Heart right ventricle (tissue), 16 donors: ENCODE results near the gene PLK5. TPM values are rescaled to one million over a fixed set of nuclear protein-coding genes. Genes with fewer than 3 reads are reported as not detected.

Experiments
- ATAC-seq, 8 donors: fragments of 200-7000 bp; cut with Tn5 transposase; one replicate each; pipeline ENCODE4 v1.9.1; 2020; ENCODE audit warnings: mild to moderate bottlenecking in 8 of 8, moderate library complexity in 8 of 8, moderate number of reproducible peaks in 1 of 8
- DNase-seq, 2 donors: peaks; one replicate each; pipeline ENCODE4 v3.0.0-alpha.2; 2020
- H3K27ac ChIP-seq, 10 donors: fragments of 200-600 bp; sonication (generic) in 2 of 10; one replicate each; pipeline versions ENCODE4 v1.5.0 to v1.8.0; 2020 to 2022; ENCODE audit warnings: mild to moderate bottlenecking in 3 of 10
- H3K27me3 ChIP-seq, 7 donors: fragments of 200-600 bp; one replicate each; pipeline ENCODE4 v1.8.0; 2021 to 2022; ENCODE audit warnings: mild to moderate bottlenecking in 2 of 7
- H3K36me3 ChIP-seq, 9 donors: fragments of 200-600 bp; sonication (generic) in 1 of 9; one replicate each; pipeline versions ENCODE4 v1.5.0 to v1.8.0; 2020 to 2022; ENCODE audit warnings: mild to moderate bottlenecking in 2 of 9
- H3K4me1 ChIP-seq, 9 donors: fragments of 200-600 bp; sonication (generic) in 1 of 9; one replicate each; pipeline versions ENCODE4 v1.5.0 to v1.8.0; 2020 to 2022; ENCODE audit warnings: mild to moderate bottlenecking in 4 of 9
- H3K4me3 ChIP-seq, 10 donors: fragments of 200-600 bp; sonication (generic) in 2 of 10; one replicate each; pipeline versions ENCODE4 v1.5.0 to v1.8.0; 2020 to 2022; ENCODE audit warnings: mild to moderate bottlenecking in 7 of 10, moderate library complexity in 2 of 10
- H3K9me3 ChIP-seq, 11 donors: fragments of 200-600 bp in 10 of 11; sonication (generic) in 2 of 11; one replicate each; pipeline versions ENCODE4 v1.5.0 to v1.8.0; 2013 to 2022; ENCODE audit warnings: mild to moderate bottlenecking in 2 of 11, control low read depth in 1 of 11, moderate library complexity in 1 of 11
- WGBS, 2 donors: extraction: QIAGEN DNeasy Blood & Tissue Kit; methylation state at CpG; one replicate each; pipeline ENCODE4 v1.1.7; 2013; ENCODE audit warnings: inconsistent platforms in 1 of 2; 5-methylcytosine and 5-hydroxymethylcytosine counted together
- intact Hi-C, 10 donors: fragments of 100-400 bp; cut with DNase I; formaldehyde crosslinking; loops; one replicate each; pipeline versions ENCODE4 v1.11.1 to v1.14.2; 2022
- polyA plus RNA-seq, 2 donors: library from polyadenylated mRNA; stranded (reverse); fragments of 200-250 nt; gene quantifications; one replicate each; pipeline ENCODE4 v1.2.3, GENCODE V29; 2013
- total RNA-seq, 10 donors: library from RNA; stranded (reverse); fragmentation: NEBNext Ultra II Directional in 3 of 10; extraction: Animal tissue kit (Norgen Biotek cat#: 25700) in 3 of 10; gene quantifications; one replicate each; pipeline versions ENCODE4 v1.2.1 to v1.2.4, GENCODE V29; 2021 to 2023
- TF ChIP-seq, protein P1 (sequence below), 9 donors: fragments of 200-600 bp; sonication (generic) in 2 of 9; IDR thresholded peaks; one replicate each; pipeline versions ENCODE4 v1.5.0 to v1.8.0; 2021 to 2022; ENCODE audit warnings: antibody characterized with exemption in 9 of 9, mild to moderate bottlenecking in 5 of 9, moderate library complexity in 1 of 9
- donor health status: Arrhythmogenic right ventricular cardiomyopathy.
- donor health status: ischemic (EF 13 %, LVEDD 7.1; RV severe dilation, severe dysfunction).
- donor health status: healthy with polysubstance abuse.
- donor health status: DM: no; HTN: yes; CAD: no.
- donor health status: DM: no; HTN: no; CAD: no.
- donor health status: ischemic (EF 25% LVEDD 6.9; RV normal size, moderate dysfunction).
- donor health status: ischemic (EF 25% LVEDD 5.7; RV mildly dilated, moderate dysfunction).
- donor health status: healthy.
- donor health status: DM: yes; HTN: yes; CAD: no.
- donor health status: Ischemic cardiomyopathy.
- donor health status: ischemic (EF 35%, LVEDD 5.7; RV mildly dilated, moderate dysfunction).
- donor health status: nonischemic (EF 11% LVEDD 7.7; RV severe dilation, severe dysfunction).
- donor health status: DM: yes; HTN: yes; CAD: no.
- donor health status: PGD.
- donor health status: ischemic (EF 29% LVEDD 5.4; RV normal size, mild dysfunction).
- donor health status: nonischemic (EF 23%, LVEDD 6.1; RV moderate dilation, normal function).

Gene PLK5
- total and polyA plus RNA-seq, 12 donors = 0.11 to 0.57 TPM; not detected in 10

DNA sequence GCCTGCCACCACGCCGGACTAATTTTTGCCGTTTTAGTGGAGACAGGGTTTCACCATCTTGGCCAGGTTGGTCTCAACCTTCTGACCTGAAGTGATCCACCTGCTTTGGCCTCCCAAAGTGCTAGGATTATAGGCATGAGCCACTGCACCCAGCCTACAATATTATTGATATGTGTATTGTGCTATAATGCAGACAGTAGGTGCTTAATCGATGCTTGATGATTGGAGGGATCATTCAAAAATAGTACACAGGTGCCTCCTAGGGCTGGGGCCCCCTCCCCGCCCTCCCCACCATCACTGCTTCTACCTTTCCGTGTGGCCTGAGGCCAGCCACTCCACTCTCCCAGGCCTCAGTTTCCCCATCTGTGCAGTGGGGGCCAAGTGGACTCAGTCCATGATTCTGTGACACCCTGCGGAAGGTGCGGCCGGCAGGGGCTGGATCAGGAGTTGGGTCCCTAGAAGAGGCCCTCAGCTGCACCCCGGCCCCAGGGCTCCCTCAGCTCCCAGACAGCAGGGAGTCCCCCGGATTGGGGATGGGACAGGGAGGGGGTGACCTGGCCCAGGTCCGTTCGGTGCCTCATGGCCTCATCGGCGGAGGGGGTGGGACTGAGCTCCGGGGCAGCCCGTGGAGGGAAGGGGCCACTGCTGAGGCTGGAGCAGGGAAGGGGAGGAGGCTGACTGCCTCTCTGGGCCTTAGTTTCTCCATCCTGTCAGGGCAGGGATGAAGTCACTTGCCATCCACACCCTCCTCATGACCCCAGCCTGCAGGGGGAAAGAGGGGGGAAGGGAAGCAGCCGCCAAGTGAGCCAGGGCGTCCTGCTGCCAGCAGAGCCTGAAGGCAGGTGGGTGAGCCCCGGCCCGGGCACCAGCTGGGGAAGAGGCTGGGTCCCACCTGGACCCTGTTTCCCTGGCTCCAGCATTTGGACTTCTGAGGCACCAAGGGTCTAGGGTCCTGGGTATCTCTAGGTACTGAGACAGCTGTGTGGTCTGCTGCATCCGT lies 12.3 kb upstream of the PLK5 start:
- intact Hi-C loops = loop anchor here in 4 of 10 donors (5.0 to 10.0 kb wide), 3 partner anchors 47 to 234 kb away; partner anchors contain the start of gene FAM174C (in 1 of the 4)
- H3K4me3 ChIP-seq = peak overlapping the region in 7 of 10 donors; percentile 62 to 74 (median 66)
- ATAC-seq (no peak), DNase-seq (no peak)
- peaks cover 0 to 58% (median 14%) of the 10 kb centered on the region in 7 donors for H3K27me3 ChIP-seq
- peaks cover 7 to 64% (median 26%) of the 10 kb centered on the region in 9 donors for H3K4me1 ChIP-seq
- WGBS, 2 donors = 55% methylated on average over 22 of the region's 22 CpGs
- H3K36me3 ChIP-seq = no peaks in the 10 kb centered on the region
- H3K27ac ChIP-seq = peak overlapping the region in 7 of 10 donors; percentile 85 to 97 (median 93)
- TF ChIP-seq, protein P1, sequence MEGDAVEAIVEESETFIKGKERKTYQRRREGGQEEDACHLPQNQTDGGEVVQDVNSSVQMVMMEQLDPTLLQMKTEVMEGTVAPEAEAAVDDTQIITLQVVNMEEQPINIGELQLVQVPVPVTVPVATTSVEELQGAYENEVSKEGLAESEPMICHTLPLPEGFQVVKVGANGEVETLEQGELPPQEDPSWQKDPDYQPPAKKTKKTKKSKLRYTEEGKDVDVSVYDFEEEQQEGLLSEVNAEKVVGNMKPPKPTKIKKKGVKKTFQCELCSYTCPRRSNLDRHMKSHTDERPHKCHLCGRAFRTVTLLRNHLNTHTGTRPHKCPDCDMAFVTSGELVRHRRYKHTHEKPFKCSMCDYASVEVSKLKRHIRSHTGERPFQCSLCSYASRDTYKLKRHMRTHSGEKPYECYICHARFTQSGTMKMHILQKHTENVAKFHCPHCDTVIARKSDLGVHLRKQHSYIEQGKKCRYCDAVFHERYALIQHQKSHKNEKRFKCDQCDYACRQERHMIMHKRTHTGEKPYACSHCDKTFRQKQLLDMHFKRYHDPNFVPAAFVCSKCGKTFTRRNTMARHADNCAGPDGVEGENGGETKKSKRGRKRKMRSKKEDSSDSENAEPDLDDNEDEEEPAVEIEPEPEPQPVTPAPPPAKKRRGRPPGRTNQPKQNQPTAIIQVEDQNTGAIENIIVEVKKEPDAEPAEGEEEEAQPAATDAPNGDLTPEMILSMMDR (IDR thresholded peaks at IDR 0.05) = no peak
- peaks cover 0 to 6% (median 0%) of the 10 kb centered on the region in 11 donors for H3K9me3 ChIP-seq

DNA sequence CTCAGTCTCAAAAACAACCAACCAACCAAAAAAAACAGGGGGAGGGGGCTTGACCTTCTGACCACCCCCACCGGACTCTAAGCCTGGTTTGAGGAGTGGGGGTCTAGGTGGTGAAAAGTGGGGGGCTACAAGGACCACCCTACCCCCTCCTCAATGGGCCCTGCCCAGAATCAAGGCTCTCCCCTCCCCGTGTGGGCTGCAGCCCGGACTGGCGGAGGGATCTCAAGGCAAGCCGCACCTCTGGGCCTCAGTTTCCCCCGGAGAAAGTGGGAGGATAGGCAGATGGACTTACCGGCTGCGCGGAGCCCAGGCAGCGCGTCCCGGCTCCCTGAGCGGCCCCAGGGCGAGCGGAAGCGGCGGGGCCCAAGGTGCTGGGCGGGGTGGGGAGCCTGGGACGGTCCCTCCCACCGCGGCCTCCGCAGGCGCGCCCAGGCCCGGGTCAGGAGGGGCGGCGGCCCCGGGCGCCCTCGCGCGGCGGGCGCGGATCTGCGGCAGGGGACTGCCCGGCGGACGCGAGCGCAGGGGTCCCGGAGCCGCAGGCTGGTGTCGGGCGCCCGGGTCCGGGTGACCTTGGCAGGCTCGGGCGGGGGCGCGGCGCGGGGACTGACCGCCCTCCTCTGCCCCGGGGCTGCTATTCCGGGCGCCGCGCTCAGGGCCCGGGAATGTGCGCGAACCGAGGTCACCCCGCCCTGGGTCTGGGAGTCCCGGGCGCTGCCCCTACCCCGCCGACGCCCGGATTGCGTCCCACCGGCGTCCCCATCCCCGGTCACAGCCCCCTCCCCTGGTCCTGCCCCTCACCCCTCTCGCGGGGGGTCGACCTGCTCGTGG lies 11.0 kb upstream of the PLK5 start, which contains the start of gene ADAMTSL5:
TSS of gene ADAMTSL5 (minus strand) at position 349 of the 828 bp plus-strand sequence. CDS start 2,076 bp downstream, outside the sequence.
- Histone ChIP-seq H3K27me3 (peaks cover 0 to 58% (median 14%) of the 10 kb centered on the region in 7 donors), H3K4me3 (peak within 1 kb of the TSS; percentile 46 to 74 (median 63)), H3K27ac (peak within 1 kb of the TSS; percentile 77 to 97 (median 90)), H3K4me1 (peaks cover 7 to 55% (median 23%) of the 10 kb centered on the region in 9 donors), H3K36me3 (no peaks in the 10 kb centered on the region), H3K9me3 (peaks cover 0 to 6% (median 0%) of the 10 kb centered on the region in 11 donors)
- ATAC-seq (peak; percentile 68 to 78 (median 72)), DNase-seq (peak; percentile 58 to 67)
- intact Hi-C loops = loop anchor here in 4 of 10 donors (5.0 to 10.0 kb wide), 3 partner anchors 48 to 236 kb away; partner anchors contain the start of gene FAM174C (in 1 of the 4)
- WGBS, 2 donors = 2 to 3% methylated on average over 51 to 78 of the region's 78 CpGs
- TF ChIP-seq, protein P1 (IDR thresholded peaks at IDR 0.05) = peak in 3 of 9 donors; percentile 8 to 28 (median 20)

DNA sequence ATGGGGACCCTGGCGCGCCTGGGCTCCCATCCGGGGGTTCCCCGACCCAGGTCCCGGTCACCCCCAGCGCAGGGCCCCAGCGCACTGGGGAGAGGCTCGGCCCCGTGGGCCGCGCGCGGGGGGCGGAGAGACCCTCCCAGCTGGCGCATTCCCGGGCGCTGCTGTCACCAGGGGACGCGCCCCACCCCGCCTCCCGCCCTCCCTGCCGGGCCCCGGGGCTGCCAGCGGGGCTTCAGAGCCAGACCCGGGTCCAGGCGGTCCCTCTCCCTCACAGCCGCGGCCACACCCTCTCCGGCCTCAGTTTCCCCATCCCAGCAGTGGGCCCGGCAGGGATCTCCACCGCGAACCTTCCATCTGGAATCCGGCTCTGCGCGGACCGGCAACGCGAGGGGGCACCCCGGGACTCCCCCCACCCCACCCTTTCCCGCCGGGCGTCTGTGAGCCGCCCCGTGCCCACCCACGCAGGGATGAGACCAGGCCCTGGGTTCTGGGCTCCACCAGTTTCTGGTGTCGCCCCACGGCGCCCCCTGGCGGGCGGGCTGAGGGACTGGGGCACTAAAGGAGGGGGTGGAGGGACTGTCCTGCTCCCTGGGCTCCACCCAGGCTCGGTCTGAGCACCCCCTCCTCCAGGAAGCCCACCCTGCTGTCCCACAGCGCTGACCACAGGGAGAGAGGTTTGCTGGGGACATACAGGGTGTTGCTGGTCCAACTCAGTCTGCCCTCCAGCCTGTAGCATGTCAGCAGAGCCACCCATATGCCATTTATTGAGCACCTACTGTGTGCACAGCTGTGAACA lies 10.2 kb upstream of the PLK5 start:
- Histone ChIP-seq H3K27ac (peak overlapping the region; percentile 77 to 97 (median 90)), H3K9me3 (peaks cover 0 to 1% (median 0%) of the 10 kb centered on the region in 11 donors), H3K27me3 (peaks cover 0 to 58% (median 17%) of the 10 kb centered on the region in 7 donors), H3K4me3 (peak overlapping the region; percentile 43 to 74 (median 63)), H3K36me3 (no peaks in the 10 kb centered on the region), H3K4me1 (peaks cover 7 to 49% (median 17%) of the 10 kb centered on the region in 9 donors)
- DNase-seq (peak in 1 of 2 donors; percentile 60), ATAC-seq (peak; percentile 34 to 63 (median 49))
- TF ChIP-seq, protein P1 (IDR thresholded peaks at IDR 0.05) = peak; percentile 37 to 69 (median 63)
- WGBS, 2 donors = 4 to 5% methylated on average over 50 to 51 of the region's 52 CpGs
- intact Hi-C loops = loop anchor here in 4 of 10 donors (5.0 to 10.0 kb wide), 3 partner anchors 49 to 236 kb away; partner anchors contain the start of gene FAM174C (in 1 of the 4)
